NB4 (cell line): ENCODE results near the gene SOHLH1.

ENCODE experiments used
- MAX ChIP-seq: IDR thresholded peaks from 2 replicates; pipeline ENCODE4 v1.6.1; 2011; ENCODE audit warnings: low read depth, low read length
- MYC ChIP-seq: IDR thresholded peaks from 2 replicates; pipeline ENCODE4 v1.6.1; 2011; ENCODE audit warnings: low read depth, low read length
- POLR2A ChIP-seq: IDR thresholded peaks from 2 replicates; pipeline ENCODE4 v1.6.1; 2011; ENCODE audit warnings: mild to moderate bottlenecking; ENCODE audit not compliant: insufficient read length; ENCODE audit errors: extremely low read depth
- TF ChIP-seq, protein P1 (sequence below): IDR thresholded peaks from one replicate; pipeline ENCODE4 v1.5.1; 2012; ENCODE audit warnings: low read depth, low read length

DNA sequence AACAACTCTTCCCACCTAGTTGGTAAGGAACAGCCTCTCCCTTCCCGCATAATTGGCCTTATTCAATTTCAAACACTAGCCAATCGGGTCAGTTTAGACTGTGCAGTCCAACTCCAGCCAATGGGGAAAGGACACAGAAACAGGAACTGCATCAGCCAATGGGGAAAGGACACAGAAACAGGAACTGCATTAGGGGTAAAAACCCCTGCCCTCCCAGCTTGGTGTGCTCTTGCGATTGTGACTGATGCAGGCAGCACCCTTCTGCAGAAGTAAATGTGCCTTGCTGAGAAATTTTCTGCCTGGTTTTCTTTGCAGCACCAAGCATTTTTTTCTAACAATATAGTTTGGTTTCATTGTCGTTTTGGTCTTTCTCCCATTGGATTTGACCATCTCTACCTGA is 51.4 kb downstream of the SOHLH1 start:
- TF ChIP-seq MAX (no peak), POLR2A (no peak), MYC (no peak)
- TF ChIP-seq, protein P1, sequence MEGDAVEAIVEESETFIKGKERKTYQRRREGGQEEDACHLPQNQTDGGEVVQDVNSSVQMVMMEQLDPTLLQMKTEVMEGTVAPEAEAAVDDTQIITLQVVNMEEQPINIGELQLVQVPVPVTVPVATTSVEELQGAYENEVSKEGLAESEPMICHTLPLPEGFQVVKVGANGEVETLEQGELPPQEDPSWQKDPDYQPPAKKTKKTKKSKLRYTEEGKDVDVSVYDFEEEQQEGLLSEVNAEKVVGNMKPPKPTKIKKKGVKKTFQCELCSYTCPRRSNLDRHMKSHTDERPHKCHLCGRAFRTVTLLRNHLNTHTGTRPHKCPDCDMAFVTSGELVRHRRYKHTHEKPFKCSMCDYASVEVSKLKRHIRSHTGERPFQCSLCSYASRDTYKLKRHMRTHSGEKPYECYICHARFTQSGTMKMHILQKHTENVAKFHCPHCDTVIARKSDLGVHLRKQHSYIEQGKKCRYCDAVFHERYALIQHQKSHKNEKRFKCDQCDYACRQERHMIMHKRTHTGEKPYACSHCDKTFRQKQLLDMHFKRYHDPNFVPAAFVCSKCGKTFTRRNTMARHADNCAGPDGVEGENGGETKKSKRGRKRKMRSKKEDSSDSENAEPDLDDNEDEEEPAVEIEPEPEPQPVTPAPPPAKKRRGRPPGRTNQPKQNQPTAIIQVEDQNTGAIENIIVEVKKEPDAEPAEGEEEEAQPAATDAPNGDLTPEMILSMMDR: no peak
